HepG2 (cell line): ENCODE results near the gene CSNK1D. TPM values are rescaled to one million over a fixed set of nuclear protein-coding genes. Genes with fewer than 3 reads are reported as not detected.
A peak's percentile ranks its signal among the peaks of the same experiment; 100 is the strongest.

Experiments
- ATAD3A ChIP-seq: sonication (generic); formaldehyde crosslinking; IDR thresholded peaks from 2 replicates; pipeline ENCODE4 v1.4.0; 2020; ENCODE audit warnings: missing genetic modification reagents
- EEA1 ChIP-seq: sonication (generic); formaldehyde crosslinking; IDR thresholded peaks from 2 replicates; pipeline ENCODE4 v1.5.1; 2020; ENCODE audit warnings: mild to moderate bottlenecking, missing genetic modification reagents, borderline replicate concordance
- ETV5 ChIP-seq: IDR thresholded peaks from 2 replicates; pipeline ENCODE4 v1.6.1; 2018; ENCODE audit warnings: missing biosample characterization, missing genetic modification reagents, inconsistent platforms, borderline replicate concordance
- GLI4 ChIP-seq: sonication (generic); formaldehyde crosslinking; IDR thresholded peaks from 2 replicates; pipeline ENCODE4 v1.5.1; 2020; ENCODE audit warnings: missing genetic modification reagents, mild to moderate bottlenecking, moderate library complexity, borderline replicate concordance
- HNF4G ChIP-seq, 2 experiments: sonication (generic) in 1 of 2; formaldehyde crosslinking in 1 of 2; IDR thresholded peaks; 2 replicates each; pipeline versions ENCODE4 v1.4.0 to v1.6.1; 2011 to 2020; ENCODE audit warnings: borderline replicate concordance in 2 of 2, low read depth in 2 of 2, mild to moderate bottlenecking in 2 of 2, low read length in 1 of 2, missing genetic modification reagents in 1 of 2, moderate library complexity in 1 of 2
- HNRNPLL ChIP-seq: fragments of 200-400 bp; formaldehyde crosslinking; IDR thresholded peaks from 2 replicates; pipeline ENCODE4 v1.6.1; 2017; ENCODE audit warnings: mild to moderate bottlenecking, low read depth, low read length; ENCODE audit not compliant: poor library complexity, severe bottlenecking
- MED13 ChIP-seq: sonication (generic); formaldehyde crosslinking; IDR thresholded peaks from 2 replicates; pipeline ENCODE4 v1.5.0; 2020; ENCODE audit warnings: missing genetic modification reagents
- MIER3 ChIP-seq: IDR thresholded peaks from 2 replicates; pipeline ENCODE4 v1.6.1; 2016; ENCODE audit warnings: missing compliant biosample characterization, borderline replicate concordance
- NR2F6 ChIP-seq, 2 experiments: IDR thresholded peaks; 2 replicates each; pipeline ENCODE4 v1.6.1; 2016; ENCODE audit warnings: antibody characterized with exemption in 1 of 2, mild to moderate bottlenecking in 1 of 2
- RFX3 ChIP-seq: IDR thresholded peaks from 2 replicates; pipeline ENCODE4 v1.6.1; 2016; ENCODE audit warnings: missing biosample characterization, missing genetic modification reagents
- RXRB ChIP-seq: IDR thresholded peaks from 2 replicates; pipeline ENCODE4 v1.6.1; 2016; ENCODE audit warnings: borderline replicate concordance, missing genetic modification reagents, missing compliant biosample characterization
- TOE1 ChIP-seq: sonication (generic); formaldehyde crosslinking; IDR thresholded peaks from 2 replicates; pipeline ENCODE4 v1.4.0; 2020; ENCODE audit warnings: mild to moderate bottlenecking, missing genetic modification reagents
- ZBTB7B ChIP-seq: sonication (generic); formaldehyde crosslinking; IDR thresholded peaks from 2 replicates; pipeline ENCODE4 v1.4.0; 2020; ENCODE audit warnings: missing genetic modification reagents
- ZFYVE20 ChIP-seq: sonication (generic); formaldehyde crosslinking; IDR thresholded peaks from 2 replicates; pipeline ENCODE4 v1.8.0; 2023; ENCODE audit warnings: low read depth, mild to moderate bottlenecking, moderate library complexity, missing genetic modification reagents, borderline replicate concordance
- ZMYM4 ChIP-seq: sonication (generic); formaldehyde crosslinking; IDR thresholded peaks from 2 replicates; pipeline ENCODE4 v1.8.1; 2023; ENCODE audit warnings: mild to moderate bottlenecking, missing genetic modification reagents
- ZNF326 ChIP-seq: sonication (generic); formaldehyde crosslinking; IDR thresholded peaks from 2 replicates; pipeline ENCODE4 v1.4.0; 2020; ENCODE audit warnings: missing genetic modification reagents, borderline replicate concordance
- ZNF335 ChIP-seq: sonication (generic); formaldehyde crosslinking; IDR thresholded peaks from 2 replicates; pipeline ENCODE4 v1.4.0; 2020; ENCODE audit warnings: missing genetic modification reagents
- ZNF616 ChIP-seq: sonication (generic); formaldehyde crosslinking; IDR thresholded peaks from 2 replicates; pipeline ENCODE4 v1.5.0; 2020; ENCODE audit warnings: low read depth, mild to moderate bottlenecking, missing genetic modification reagents
- ZNF709 ChIP-seq: sonication (generic); formaldehyde crosslinking; IDR thresholded peaks from 2 replicates; pipeline ENCODE4 v1.5.0; 2020; ENCODE audit warnings: mild to moderate bottlenecking, missing genetic modification reagents
- ZNF747 ChIP-seq: sonication (generic); formaldehyde crosslinking; IDR thresholded peaks from 2 replicates; pipeline ENCODE4 v1.8.1; 2023; ENCODE audit warnings: missing genetic modification reagents, mild to moderate bottlenecking, borderline replicate concordance
- ZNF777 ChIP-seq: sonication (generic); formaldehyde crosslinking; IDR thresholded peaks from 2 replicates; pipeline ENCODE4 v1.4.0; 2020; ENCODE audit warnings: missing genetic modification reagents
- ZNF782 ChIP-seq: sonication (generic); formaldehyde crosslinking; IDR thresholded peaks from 2 replicates; pipeline ENCODE4 v1.4.0; 2020; ENCODE audit warnings: missing genetic modification reagents, mild to moderate bottlenecking, borderline replicate concordance
- polyA plus RNA-seq, 8 experiments: library from polyadenylated mRNA; depleted of rRNA in 3 of 8; stranded (reverse) in 7 of 8; unstranded in 1 of 8; fragments of >200 nt; fragmentation: Illumina TruSeq in 4 of 8; extraction: Trizol in 4 of 8; gene quantifications; 2 replicates each; pipeline versions ENCODE4 v1.2.1 to v1.2.3, GENCODE V29; 2011 to 2016; ENCODE audit warnings: low read depth in 4 of 8, missing spikeins in 1 of 8, mixed read lengths in 1 of 8; ENCODE audit not compliant: insufficient read depth in 1 of 8
- total RNA-seq, 5 experiments: library from RNA; depleted of rRNA; stranded (reverse); fragments of >200 nt; fragmentation: Illumina TruSeq; extraction: Trizol; gene quantifications; 2 replicates each; pipeline ENCODE4 v1.2.3, GENCODE V29; 2016; ENCODE audit warnings: low read depth in 1 of 5
- TF ChIP-seq, protein P1 (sequence below): fragments of 450-650 bp; IDR thresholded peaks from 2 replicates; pipeline ENCODE4 v1.6.1; 2016
- TF ChIP-seq, protein P2 (sequence below): sonication (generic); formaldehyde crosslinking; IDR thresholded peaks from 2 replicates; pipeline ENCODE4 v1.4.0; 2020; ENCODE audit warnings: low read depth, mild to moderate bottlenecking, missing genetic modification reagents
- TF ChIP-seq, protein P3 (sequence below): sonication (generic); formaldehyde crosslinking; IDR thresholded peaks from 2 replicates; pipeline ENCODE4 v1.4.0; 2020; ENCODE audit warnings: missing genetic modification reagents
- TF ChIP-seq, protein P4 (sequence below): sonication (generic); formaldehyde crosslinking; IDR thresholded peaks from 2 replicates; pipeline ENCODE4 v1.8.0; 2022; ENCODE audit warnings: missing genetic modification reagents, low read depth, mild to moderate bottlenecking, borderline replicate concordance

CSNK1D gene
- total and polyA plus RNA-seq, 2 of the 13 experiments (the other 11 are each of a cell fraction or from before 2014, with no cell fraction given), result 31.5 to 128 TPM

DNA sequence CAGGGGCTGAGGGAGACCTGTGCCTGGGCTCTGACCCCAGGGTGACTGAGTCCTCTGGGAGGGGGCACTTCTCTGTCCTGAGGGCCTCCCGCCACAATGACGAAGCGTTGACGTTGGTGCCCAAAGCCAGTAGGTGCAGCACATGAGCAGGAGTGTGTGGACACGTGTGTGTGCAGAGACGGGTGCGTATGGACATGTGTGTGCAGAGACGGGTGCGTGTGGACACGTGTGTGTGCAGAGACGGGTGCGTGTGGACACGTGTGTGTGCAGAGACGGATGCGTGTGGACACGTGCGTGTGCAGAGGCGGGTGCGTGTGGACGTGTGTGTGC lies 44.6 kb upstream of the CSNK1D start (continued):
- TF ChIP-seq, protein P1, sequence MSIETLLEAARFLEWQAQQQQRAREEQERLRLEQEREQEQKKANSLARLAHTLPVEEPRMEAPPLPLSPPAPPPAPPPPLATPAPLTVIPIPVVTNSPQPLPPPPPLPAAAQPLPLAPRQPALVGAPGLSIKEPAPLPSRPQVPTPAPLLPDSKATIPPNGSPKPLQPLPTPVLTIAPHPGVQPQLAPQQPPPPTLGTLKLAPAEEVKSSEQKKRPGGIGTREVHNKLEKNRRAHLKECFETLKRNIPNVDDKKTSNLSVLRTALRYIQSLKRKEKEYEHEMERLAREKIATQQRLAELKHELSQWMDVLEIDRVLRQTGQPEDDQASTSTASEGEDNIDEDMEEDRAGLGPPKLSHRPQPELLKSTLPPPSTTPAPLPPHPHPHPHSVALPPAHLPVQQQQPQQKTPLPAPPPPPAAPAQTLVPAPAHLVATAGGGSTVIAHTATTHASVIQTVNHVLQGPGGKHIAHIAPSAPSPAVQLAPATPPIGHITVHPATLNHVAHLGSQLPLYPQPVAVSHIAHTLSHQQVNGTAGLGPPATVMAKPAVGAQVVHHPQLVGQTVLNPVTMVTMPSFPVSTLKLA, result peak; percentile 92
- TF ChIP-seq MIER3 (CRISPR knock-in tag) (no peak), RFX3 (CRISPR knock-in tag) (no peak), ZNF777 (no peak), ETV5 (CRISPR knock-in tag) (no peak), ZMYM4 (CRISPR knock-in tag) (no peak), EEA1 (CRISPR knock-in tag) (0 out of 2 replicates have a peak, but pooled peaks have one; percentile 41), ZFYVE20 (0 out of 2 replicates have a peak, but pooled peaks have one; percentile 19), RXRB (CRISPR knock-in tag) (no peak), HNRNPLL (peak; percentile 44), GLI4 (CRISPR knock-in tag) (no peak), HNF4G (IDR thresholded peaks at IDR 0.05; ENCODE audit: borderline replicate concordance, low read depth, low read length) (no peak), HNF4G (CRISPR knock-in tag; IDR thresholded peaks at IDR 0.05; ENCODE audit: borderline replicate concordance, low read depth) (no peak), NR2F6 (IDR thresholded peaks at IDR 0.05) (no peak), NR2F6 (CRISPR knock-in tag; IDR thresholded peaks at IDR 0.05) (no peak), ZNF616 (CRISPR knock-in tag) (0 out of 2 replicates have a peak, but pooled peaks have one; percentile 8), TOE1 (CRISPR knock-in tag) (no peak), ZNF326 (CRISPR knock-in tag) (no peak), ZNF709 (CRISPR knock-in tag) (no peak), ZNF335 (no peak), ZNF782 (CRISPR knock-in tag) (no peak), ZNF747 (CRISPR knock-in tag) (no peak), ATAD3A (CRISPR knock-in tag) (no peak), MED13 (CRISPR knock-in tag) (no peak), ZBTB7B (CRISPR knock-in tag) (no peak)
- TF ChIP-seq, protein P2, sequence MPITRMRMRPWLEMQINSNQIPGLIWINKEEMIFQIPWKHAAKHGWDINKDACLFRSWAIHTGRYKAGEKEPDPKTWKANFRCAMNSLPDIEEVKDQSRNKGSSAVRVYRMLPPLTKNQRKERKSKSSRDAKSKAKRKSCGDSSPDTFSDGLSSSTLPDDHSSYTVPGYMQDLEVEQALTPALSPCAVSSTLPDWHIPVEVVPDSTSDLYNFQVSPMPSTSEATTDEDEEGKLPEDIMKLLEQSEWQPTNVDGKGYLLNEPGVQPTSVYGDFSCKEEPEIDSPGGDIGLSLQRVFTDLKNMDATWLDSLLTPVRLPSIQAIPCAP (CRISPR knock-in tag), result no peak
- TF ChIP-seq, protein P3, sequence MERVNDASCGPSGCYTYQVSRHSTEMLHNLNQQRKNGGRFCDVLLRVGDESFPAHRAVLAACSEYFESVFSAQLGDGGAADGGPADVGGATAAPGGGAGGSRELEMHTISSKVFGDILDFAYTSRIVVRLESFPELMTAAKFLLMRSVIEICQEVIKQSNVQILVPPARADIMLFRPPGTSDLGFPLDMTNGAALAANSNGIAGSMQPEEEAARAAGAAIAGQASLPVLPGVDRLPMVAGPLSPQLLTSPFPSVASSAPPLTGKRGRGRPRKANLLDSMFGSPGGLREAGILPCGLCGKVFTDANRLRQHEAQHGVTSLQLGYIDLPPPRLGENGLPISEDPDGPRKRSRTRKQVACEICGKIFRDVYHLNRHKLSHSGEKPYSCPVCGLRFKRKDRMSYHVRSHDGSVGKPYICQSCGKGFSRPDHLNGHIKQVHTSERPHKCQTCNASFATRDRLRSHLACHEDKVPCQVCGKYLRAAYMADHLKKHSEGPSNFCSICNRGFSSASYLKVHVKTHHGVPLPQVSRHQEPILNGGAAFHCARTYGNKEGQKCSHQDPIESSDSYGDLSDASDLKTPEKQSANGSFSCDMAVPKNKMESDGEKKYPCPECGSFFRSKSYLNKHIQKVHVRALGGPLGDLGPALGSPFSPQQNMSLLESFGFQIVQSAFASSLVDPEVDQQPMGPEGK (CRISPR knock-in tag), result no peak
- TF ChIP-seq, protein P4, sequence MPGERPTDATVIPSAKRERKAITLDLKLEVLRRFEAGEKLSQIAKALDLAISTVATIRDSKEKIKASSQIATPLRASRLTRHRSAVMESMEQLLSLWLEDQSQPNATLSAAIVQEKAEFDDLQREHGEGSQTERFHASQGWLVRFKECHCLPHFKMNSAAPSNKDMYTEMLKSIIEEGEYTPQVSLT (CRISPR knock-in tag), result no peak
